Upper lobe of left lung (tissue), 4 donors: ENCODE results near the gene CDH13.

ENCODE experiments used
- POLR2AphosphoS5 ChIP-seq, 2 donors: sonication (generic); formaldehyde crosslinking; IDR thresholded peaks; one replicate each; pipeline ENCODE4 v1.5.1; 2017; ENCODE audit warnings: antibody characterized with exemption in 2 of 2
- TF ChIP-seq, protein P1 (sequence below), 6 experiments: fragments of 450-650 bp in 4 of 6; fragments of 200-600 bp in 2 of 6; sonication (generic) in 2 of 6; IDR thresholded peaks; one replicate each; pipeline ENCODE4 v1.5.1; 2016 to 2019; ENCODE audit warnings: antibody characterized with exemption in 6 of 6

DNA sequence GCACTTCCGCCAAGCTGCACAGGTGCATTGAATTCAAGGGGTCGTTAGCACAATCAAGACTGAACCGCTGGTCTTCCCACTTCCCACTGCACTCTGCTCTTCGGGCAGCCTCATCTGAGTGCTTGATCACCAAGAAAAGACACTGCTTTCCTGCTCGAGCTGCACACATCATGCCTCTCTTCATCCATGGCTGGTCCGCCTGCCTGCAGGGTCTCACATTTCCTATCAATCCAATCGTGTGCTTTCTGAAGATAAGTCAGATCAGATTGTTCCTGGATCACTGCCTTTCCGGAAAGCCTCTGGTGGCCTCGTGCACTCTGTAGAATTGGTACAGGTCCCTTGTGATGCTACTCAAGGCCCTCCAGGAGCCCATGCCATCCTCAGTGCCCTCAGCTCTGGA, 1150.2 kb downstream of the CDH13 start:
- TF ChIP-seq, protein P1, sequence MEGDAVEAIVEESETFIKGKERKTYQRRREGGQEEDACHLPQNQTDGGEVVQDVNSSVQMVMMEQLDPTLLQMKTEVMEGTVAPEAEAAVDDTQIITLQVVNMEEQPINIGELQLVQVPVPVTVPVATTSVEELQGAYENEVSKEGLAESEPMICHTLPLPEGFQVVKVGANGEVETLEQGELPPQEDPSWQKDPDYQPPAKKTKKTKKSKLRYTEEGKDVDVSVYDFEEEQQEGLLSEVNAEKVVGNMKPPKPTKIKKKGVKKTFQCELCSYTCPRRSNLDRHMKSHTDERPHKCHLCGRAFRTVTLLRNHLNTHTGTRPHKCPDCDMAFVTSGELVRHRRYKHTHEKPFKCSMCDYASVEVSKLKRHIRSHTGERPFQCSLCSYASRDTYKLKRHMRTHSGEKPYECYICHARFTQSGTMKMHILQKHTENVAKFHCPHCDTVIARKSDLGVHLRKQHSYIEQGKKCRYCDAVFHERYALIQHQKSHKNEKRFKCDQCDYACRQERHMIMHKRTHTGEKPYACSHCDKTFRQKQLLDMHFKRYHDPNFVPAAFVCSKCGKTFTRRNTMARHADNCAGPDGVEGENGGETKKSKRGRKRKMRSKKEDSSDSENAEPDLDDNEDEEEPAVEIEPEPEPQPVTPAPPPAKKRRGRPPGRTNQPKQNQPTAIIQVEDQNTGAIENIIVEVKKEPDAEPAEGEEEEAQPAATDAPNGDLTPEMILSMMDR (IDR thresholded peaks at IDR 0.05): no peak
- no peak for TF ChIP-seq POLR2AphosphoS5 (IDR thresholded peaks at IDR 0.05)
